GM23338 (cell line): ENCODE data around the gene IL5RA. TPM values are rescaled to one million over a fixed set of nuclear protein-coding genes. Genes with fewer than 3 reads are reported as not detected.

ENCODE experiments used
- ATAC-seq: fragments of 200-7000 bp; cut with Tn5 transposase; 3 replicates; pipeline ENCODE4 v1.9.1; 2020
- DNase-seq: peaks from one replicate; pipeline ENCODE4 v3.0.0-alpha.2; 2015; ENCODE audit warnings: low spot score
- H2AFZ ChIP-seq: fragments of 200-600 bp; sonication (generic); 2 replicates; pipeline ENCODE4 v1.8.0; 2016; ENCODE audit warnings: antibody characterized with exemption, mild to moderate bottlenecking, moderate library complexity
- H3F3A ChIP-seq: fragments of 200-600 bp; sonication (generic); replicated peaks from 2 replicates; pipeline ENCODE4 v1.8.0; 2017; ENCODE audit warnings: antibody characterized with exemption, mixed run types, low read depth
- H3K27ac ChIP-seq: fragments of 200-600 bp; sonication (generic); 2 replicates; pipeline ENCODE4 v1.6.1; 2016; ENCODE audit warnings: low read depth
- H3K27me3 ChIP-seq: fragments of 200-600 bp; sonication (generic); 2 replicates; pipeline ENCODE4 v1.8.0; 2016; ENCODE audit warnings: mild to moderate bottlenecking, mixed run types, moderate library complexity; ENCODE audit not compliant: insufficient read depth
- H3K36me3 ChIP-seq: fragments of 200-600 bp; sonication (generic); 2 replicates; pipeline ENCODE4 v1.8.0; 2016; ENCODE audit warnings: mild to moderate bottlenecking; ENCODE audit not compliant: insufficient read depth
- H3K4me1 ChIP-seq: fragments of 200-600 bp; sonication (generic); 2 replicates; pipeline ENCODE4 v1.8.0; 2016; ENCODE audit warnings: mild to moderate bottlenecking, moderate library complexity; ENCODE audit not compliant: insufficient read depth
- H3K4me2 ChIP-seq: fragments of 200-600 bp; sonication (generic); 2 replicates; pipeline ENCODE4 v1.7.1; 2017; ENCODE audit warnings: mixed run types
- H3K4me3 ChIP-seq: fragments of 200-600 bp; sonication (generic); 2 replicates; pipeline ENCODE4 v1.6.1; 2016; ENCODE audit warnings: mixed run types
- H3K79me2 ChIP-seq: fragments of 200-600 bp; sonication (generic); replicated peaks from 2 replicates; pipeline ENCODE4 v1.8.0; 2017; ENCODE audit warnings: mild to moderate bottlenecking; ENCODE audit not compliant: insufficient read depth
- H3K9me2 ChIP-seq: fragments of 200-600 bp; sonication (generic); 2 replicates; pipeline ENCODE4 v1.8.0; 2017; ENCODE audit not compliant: insufficient read depth
- H4K20me1 ChIP-seq: fragments of 200-600 bp; sonication (generic); replicated peaks from 2 replicates; pipeline ENCODE4 v1.8.0; 2017; ENCODE audit warnings: mild to moderate bottlenecking; ENCODE audit not compliant: insufficient read depth
- H3K27ac Mint-ChIP-seq: 2 replicates; pipeline ENCODE4 v1.8.0; 2020; ENCODE audit warnings: inconsistent platforms, mild to moderate bottlenecking, moderate library complexity, mixed read lengths
- H3K27me3 Mint-ChIP-seq: 3 replicates; pipeline ENCODE4 v1.8.0; 2022; ENCODE audit warnings: low read depth, mild to moderate bottlenecking, moderate library complexity, mixed read lengths, inconsistent platforms; ENCODE audit not compliant: insufficient read depth, poor library complexity
- H3K36me3 Mint-ChIP-seq: 3 replicates; pipeline ENCODE4 v1.8.0; 2021; ENCODE audit warnings: low read depth, mild to moderate bottlenecking, inconsistent platforms, moderate library complexity, mixed read lengths
- H3K4me1 Mint-ChIP-seq: 3 replicates; pipeline ENCODE4 v1.8.0; 2020; ENCODE audit warnings: mild to moderate bottlenecking, inconsistent platforms, mixed read lengths
- H3K4me3 Mint-ChIP-seq: 3 replicates; pipeline ENCODE4 v1.8.0; 2021; ENCODE audit warnings: moderate library complexity, mild to moderate bottlenecking, inconsistent platforms, mixed read lengths
- H3K9me3 Mint-ChIP-seq: 3 replicates; pipeline ENCODE4 v1.8.0; 2020; ENCODE audit warnings: moderate library complexity, mild to moderate bottlenecking, inconsistent platforms, mixed read lengths
- EZH2 ChIP-seq: fragments of 200-600 bp; sonication (generic); IDR thresholded peaks from one replicate; pipeline ENCODE4 v1.8.0; 2017; ENCODE audit warnings: antibody characterized with exemption, mild to moderate bottlenecking, low read depth; ENCODE audit not compliant: unreplicated experiment
- EZH2phosphoT487 ChIP-seq: fragments of 200-600 bp; sonication (generic); IDR thresholded peaks from one replicate; pipeline ENCODE4 v1.8.1; 2018; ENCODE audit warnings: antibody characterized with exemption; ENCODE audit not compliant: unreplicated experiment
- JUNB ChIP-seq: IDR thresholded peaks from one replicate; pipeline ENCODE4 v1.6.1; 2016; ENCODE audit warnings: antibody characterized with exemption; ENCODE audit not compliant: unreplicated experiment
- NANOG ChIP-seq: IDR thresholded peaks from 2 replicates; pipeline ENCODE4 v1.6.1; 2016; ENCODE audit warnings: antibody characterized with exemption, borderline replicate concordance
- POLR2AphosphoS5 ChIP-seq: IDR thresholded peaks from 2 replicates; pipeline ENCODE4 v1.6.1; 2016; ENCODE audit warnings: antibody characterized with exemption, low read depth
- STAT1 ChIP-seq: IDR thresholded peaks from one replicate; pipeline ENCODE4 v1.6.1; 2016; ENCODE audit warnings: antibody characterized with exemption; ENCODE audit not compliant: unreplicated experiment
- ZNF331 ChIP-seq: fragments of 250-450 bp; sonication (Bioruptor Pico); IDR thresholded peaks from 2 replicates; pipeline ENCODE4 v1.5.0; 2020; ENCODE audit warnings: low read depth, mild to moderate bottlenecking, moderate library complexity
- polyA plus RNA-seq: library from polyadenylated mRNA; unstranded; fragments of >200 nt; fragmentation: Nextera tagmentation; extraction: Ambion mirVana; gene quantifications from 2 replicates; pipeline ENCODE4 v1.2.1, GENCODE V29; 2016
- total RNA-seq: library from RNA; depleted of rRNA; stranded (reverse); fragments of >200 nt; shearing (Covaris generic); gene quantifications from 2 replicates; pipeline ENCODE4 v1.2.3, GENCODE V29; 2014
- TF ChIP-seq, protein P1 (sequence below), 2 experiments: fragments of 200-600 bp in 1 of 2; sonication (generic) in 1 of 2; conservative IDR thresholded peaks; 2 replicates each; pipeline versions ENCODE4 v1.5.1 to v1.6.1; 2016 to 2017; ENCODE audit warnings: antibody characterized with exemption in 2 of 2, low read depth in 2 of 2, mild to moderate bottlenecking in 2 of 2, moderate library complexity in 1 of 2
- TF ChIP-seq, protein P2 (sequence below): IDR thresholded peaks from one replicate; pipeline ENCODE4 v1.6.1; 2018; ENCODE audit warnings: antibody characterized with exemption; ENCODE audit not compliant: unreplicated experiment
- TF ChIP-seq, protein P3 (sequence below): IDR thresholded peaks from 2 replicates; pipeline ENCODE4 v1.6.1; 2016; ENCODE audit warnings: antibody characterized with exemption

IL5RA gene
- total and polyA plus RNA-seq, 2 experiments from 2014 or later, result 0.31 TPM; not detected in 1

DNA sequence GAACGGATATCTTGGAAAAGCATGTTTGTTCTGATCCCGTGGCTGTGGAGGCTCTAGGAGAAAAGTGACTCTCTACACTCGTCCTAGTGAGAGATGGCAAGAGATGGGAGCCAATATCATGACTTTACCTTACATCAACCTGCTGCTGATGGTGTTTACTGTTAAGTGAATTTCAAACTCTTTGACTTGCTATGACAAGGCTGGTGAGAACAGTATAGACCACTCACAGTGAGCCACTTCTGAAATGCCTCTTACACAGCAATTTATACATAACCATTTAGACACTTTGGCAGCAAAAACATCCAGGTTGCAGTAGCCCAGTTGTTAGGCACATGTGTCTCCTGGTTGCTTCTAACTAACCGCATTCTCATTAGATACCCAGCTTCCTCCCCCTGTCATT, 43.3 kb downstream of the IL5RA start:
- Histone ChIP-seq H4K20me1 (no peaks in the 10 kb centered on the region), H3K9me2 (no peaks in the 10 kb centered on the region), H3K79me2 (no peaks in the 10 kb centered on the region), H3F3A (no peaks in the 10 kb centered on the region), H3K4me1 (no peaks in the 10 kb centered on the region; the same call in none of the 2 replicates), H3K27me3 (no peaks in the 10 kb centered on the region), H3K4me2 (no peak overlapping the region), H3K36me3 (no peaks in the 10 kb centered on the region), H2AFZ (no peak overlapping the region), H3K4me3 (no peak overlapping the region), H3K27ac (no peak overlapping the region)
- ATAC-seq (no peak), DNase-seq (no peak)
- TF ChIP-seq, protein P1, sequence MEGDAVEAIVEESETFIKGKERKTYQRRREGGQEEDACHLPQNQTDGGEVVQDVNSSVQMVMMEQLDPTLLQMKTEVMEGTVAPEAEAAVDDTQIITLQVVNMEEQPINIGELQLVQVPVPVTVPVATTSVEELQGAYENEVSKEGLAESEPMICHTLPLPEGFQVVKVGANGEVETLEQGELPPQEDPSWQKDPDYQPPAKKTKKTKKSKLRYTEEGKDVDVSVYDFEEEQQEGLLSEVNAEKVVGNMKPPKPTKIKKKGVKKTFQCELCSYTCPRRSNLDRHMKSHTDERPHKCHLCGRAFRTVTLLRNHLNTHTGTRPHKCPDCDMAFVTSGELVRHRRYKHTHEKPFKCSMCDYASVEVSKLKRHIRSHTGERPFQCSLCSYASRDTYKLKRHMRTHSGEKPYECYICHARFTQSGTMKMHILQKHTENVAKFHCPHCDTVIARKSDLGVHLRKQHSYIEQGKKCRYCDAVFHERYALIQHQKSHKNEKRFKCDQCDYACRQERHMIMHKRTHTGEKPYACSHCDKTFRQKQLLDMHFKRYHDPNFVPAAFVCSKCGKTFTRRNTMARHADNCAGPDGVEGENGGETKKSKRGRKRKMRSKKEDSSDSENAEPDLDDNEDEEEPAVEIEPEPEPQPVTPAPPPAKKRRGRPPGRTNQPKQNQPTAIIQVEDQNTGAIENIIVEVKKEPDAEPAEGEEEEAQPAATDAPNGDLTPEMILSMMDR (conservative IDR thresholded peaks at IDR 0.05; ENCODE audit: low read depth in 2 of 2), result no peak
- TF ChIP-seq EZH2phosphoT487 (no peak), ZNF331 (no peak), JUNB (no peak), STAT1 (no peak), EZH2 (no peak)
- TF ChIP-seq, protein P2, sequence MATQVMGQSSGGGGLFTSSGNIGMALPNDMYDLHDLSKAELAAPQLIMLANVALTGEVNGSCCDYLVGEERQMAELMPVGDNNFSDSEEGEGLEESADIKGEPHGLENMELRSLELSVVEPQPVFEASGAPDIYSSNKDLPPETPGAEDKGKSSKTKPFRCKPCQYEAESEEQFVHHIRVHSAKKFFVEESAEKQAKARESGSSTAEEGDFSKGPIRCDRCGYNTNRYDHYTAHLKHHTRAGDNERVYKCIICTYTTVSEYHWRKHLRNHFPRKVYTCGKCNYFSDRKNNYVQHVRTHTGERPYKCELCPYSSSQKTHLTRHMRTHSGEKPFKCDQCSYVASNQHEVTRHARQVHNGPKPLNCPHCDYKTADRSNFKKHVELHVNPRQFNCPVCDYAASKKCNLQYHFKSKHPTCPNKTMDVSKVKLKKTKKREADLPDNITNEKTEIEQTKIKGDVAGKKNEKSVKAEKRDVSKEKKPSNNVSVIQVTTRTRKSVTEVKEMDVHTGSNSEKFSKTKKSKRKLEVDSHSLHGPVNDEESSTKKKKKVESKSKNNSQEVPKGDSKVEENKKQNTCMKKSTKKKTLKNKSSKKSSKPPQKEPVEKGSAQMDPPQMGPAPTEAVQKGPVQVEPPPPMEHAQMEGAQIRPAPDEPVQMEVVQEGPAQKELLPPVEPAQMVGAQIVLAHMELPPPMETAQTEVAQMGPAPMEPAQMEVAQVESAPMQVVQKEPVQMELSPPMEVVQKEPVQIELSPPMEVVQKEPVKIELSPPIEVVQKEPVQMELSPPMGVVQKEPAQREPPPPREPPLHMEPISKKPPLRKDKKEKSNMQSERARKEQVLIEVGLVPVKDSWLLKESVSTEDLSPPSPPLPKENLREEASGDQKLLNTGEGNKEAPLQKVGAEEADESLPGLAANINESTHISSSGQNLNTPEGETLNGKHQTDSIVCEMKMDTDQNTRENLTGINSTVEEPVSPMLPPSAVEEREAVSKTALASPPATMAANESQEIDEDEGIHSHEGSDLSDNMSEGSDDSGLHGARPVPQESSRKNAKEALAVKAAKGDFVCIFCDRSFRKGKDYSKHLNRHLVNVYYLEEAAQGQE, result no peak
- TF ChIP-seq, protein P3, sequence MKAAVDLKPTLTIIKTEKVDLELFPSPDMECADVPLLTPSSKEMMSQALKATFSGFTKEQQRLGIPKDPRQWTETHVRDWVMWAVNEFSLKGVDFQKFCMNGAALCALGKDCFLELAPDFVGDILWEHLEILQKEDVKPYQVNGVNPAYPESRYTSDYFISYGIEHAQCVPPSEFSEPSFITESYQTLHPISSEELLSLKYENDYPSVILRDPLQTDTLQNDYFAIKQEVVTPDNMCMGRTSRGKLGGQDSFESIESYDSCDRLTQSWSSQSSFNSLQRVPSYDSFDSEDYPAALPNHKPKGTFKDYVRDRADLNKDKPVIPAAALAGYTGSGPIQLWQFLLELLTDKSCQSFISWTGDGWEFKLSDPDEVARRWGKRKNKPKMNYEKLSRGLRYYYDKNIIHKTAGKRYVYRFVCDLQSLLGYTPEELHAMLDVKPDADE, result no peak
- H3K9me3 Mint-ChIP-seq, result peaks cover 99% of the 10 kb centered on the region
- H3K4me3 Mint-ChIP-seq, result no peak overlapping the region
- H3K4me1 Mint-ChIP-seq, result no peaks in the 10 kb centered on the region
- H3K27me3 Mint-ChIP-seq, result peaks cover 3% of the 10 kb centered on the region
- no peak overlapping the region for H3K27ac Mint-ChIP-seq
- H3K36me3 Mint-ChIP-seq, result peaks cover 46% of the 10 kb centered on the region

DNA sequence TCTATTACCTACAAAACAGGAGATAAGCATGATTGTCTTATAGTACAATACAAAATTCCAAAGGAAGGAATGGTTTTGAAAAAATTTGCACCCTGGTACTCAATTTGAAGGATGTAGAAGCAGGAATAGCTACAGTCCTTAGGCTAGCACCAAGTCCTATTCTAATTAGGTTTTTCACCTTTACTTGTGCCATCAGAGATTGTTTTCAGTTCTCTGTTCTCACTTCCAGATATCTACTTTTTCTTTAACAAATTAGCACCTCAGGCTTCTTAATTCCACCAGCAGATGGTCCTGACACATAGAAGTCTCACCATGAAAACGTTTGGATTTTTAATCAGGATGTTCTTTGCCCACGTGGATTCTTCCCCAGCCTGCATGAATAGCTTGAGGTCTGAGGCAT, 43.8 kb downstream of the IL5RA start:
- Histone ChIP-seq H3K9me2 (no peaks in the 10 kb centered on the region), H3K36me3 (no peaks in the 10 kb centered on the region), H3K4me3 (no peak overlapping the region), H3K27me3 (no peaks in the 10 kb centered on the region), H3K4me1 (peaks cover 5% of the 10 kb centered on the region), H3K4me2 (no peak overlapping the region), H4K20me1 (no peaks in the 10 kb centered on the region), H2AFZ (no peak overlapping the region), H3K79me2 (no peaks in the 10 kb centered on the region), H3F3A (no peaks in the 10 kb centered on the region), H3K27ac (no peak overlapping the region)
- DNase-seq, result no peak
- Mint-ChIP-seq H3K27ac (no peak overlapping the region), H3K4me1 (no peaks in the 10 kb centered on the region), H3K27me3 (peaks cover 3% of the 10 kb centered on the region), H3K4me3 (no peak overlapping the region), H3K9me3 (peaks cover 99% of the 10 kb centered on the region), H3K36me3 (peaks cover 47% of the 10 kb centered on the region)
- no peak for ATAC-seq
- no peak for TF ChIP-seq EZH2phosphoT487
- no peak for TF ChIP-seq POLR2AphosphoS5
- TF ChIP-seq, protein P2, result no peak
- TF ChIP-seq JUNB, result no peak
- TF ChIP-seq, protein P3, result no peak
- TF ChIP-seq NANOG, result no peak
